KMS-11 (cell line): ENCODE results near the gene CAMTA1.

Source experiments
- H2AFZ ChIP-seq: fragments of 200-600 bp; sonication (generic); 2 replicates; pipeline ENCODE4 v1.6.1; 2016; ENCODE audit warnings: antibody characterized with exemption, mixed run types, low read depth
- H3K27ac ChIP-seq: fragments of 200-600 bp; sonication (generic); 2 replicates; pipeline ENCODE4 v1.6.1; 2016; ENCODE audit warnings: mild to moderate bottlenecking, mixed run types
- H3K27me3 ChIP-seq: fragments of 200-600 bp; sonication (generic); 2 replicates; pipeline ENCODE4 v1.6.1; 2017; ENCODE audit warnings: mild to moderate bottlenecking, low read depth, mixed run types, moderate library complexity; ENCODE audit not compliant: insufficient read depth
- H3K36me3 ChIP-seq: fragments of 200-600 bp; sonication (generic); 2 replicates; pipeline ENCODE4 v1.6.1; 2017; ENCODE audit warnings: mild to moderate bottlenecking, mixed run types; ENCODE audit not compliant: insufficient read depth
- H3K4me1 ChIP-seq: fragments of 200-600 bp; sonication (generic); 2 replicates; pipeline ENCODE4 v1.6.1; 2016; ENCODE audit warnings: mild to moderate bottlenecking, low read depth, mixed run types; ENCODE audit not compliant: poor library complexity, severe bottlenecking
- H3K4me2 ChIP-seq: fragments of 200-600 bp; sonication (generic); 2 replicates; pipeline ENCODE4 v1.7.0; 2016; ENCODE audit warnings: mild to moderate bottlenecking, mixed run types
- H3K4me3 ChIP-seq: fragments of 200-600 bp; sonication (generic); IDR thresholded peaks from 2 replicates; pipeline ENCODE4 v1.6.1; 2017; ENCODE audit warnings: low read depth, low read length, mixed read lengths; ENCODE audit not compliant: insufficient read depth
- H3K79me2 ChIP-seq: fragments of 200-600 bp; sonication (generic); 2 replicates; pipeline ENCODE4 v1.6.1; 2016; ENCODE audit warnings: low read depth, mixed run types; ENCODE audit not compliant: insufficient read depth
- H3K9ac ChIP-seq: fragments of 200-600 bp; sonication (generic); 2 replicates; pipeline ENCODE4 v1.6.1; 2016; ENCODE audit warnings: mild to moderate bottlenecking, mixed run types
- H4K20me1 ChIP-seq: fragments of 200-600 bp; sonication (generic); 2 replicates; pipeline ENCODE4 v1.6.1; 2016; ENCODE audit warnings: mild to moderate bottlenecking, mixed run types; ENCODE audit not compliant: insufficient read depth
- CTCF ChIP-seq: fragments of 200-600 bp; sonication (generic); conservative IDR thresholded peaks from 2 replicates; pipeline ENCODE4 v1.6.1; 2017; ENCODE audit warnings: low read depth, mild to moderate bottlenecking, antibody characterized with exemption, low read length, moderate library complexity, mixed read lengths

Gene CAMTA1

GRCh38 chr1:6909401-6909800 lies 124.1 kb downstream of the CAMTA1 start:
- Histone ChIP-seq H3K4me3 (no peak overlapping the region), H3K27ac (no peak overlapping the region), H3K9ac (no peak overlapping the region), H3K4me2 (no peak overlapping the region), H3K36me3 (no peaks in the 10 kb centered on the region), H3K79me2 (no peaks in the 10 kb centered on the region), H2AFZ (no peak overlapping the region), H4K20me1 (no peaks in the 10 kb centered on the region), H3K27me3 (no peaks in the 10 kb centered on the region), H3K4me1 (peaks cover 7% of the 10 kb centered on the region)
- no peak for TF ChIP-seq CTCF

GRCh38 chr1:6909857-6910256 lies 124.6 kb downstream of the CAMTA1 start:
- H3K36me3 ChIP-seq, result no peaks in the 10 kb centered on the region
- H3K79me2 ChIP-seq, result no peaks in the 10 kb centered on the region
- no peak overlapping the region for H3K4me3 ChIP-seq
- H4K20me1 ChIP-seq, result no peaks in the 10 kb centered on the region
- no peaks in the 10 kb centered on the region for H3K27me3 ChIP-seq
- H3K4me2 ChIP-seq, result no peak overlapping the region
- peaks cover 8% of the 10 kb centered on the region for H3K4me1 ChIP-seq
- no peak for TF ChIP-seq CTCF
- H2AFZ ChIP-seq, result no peak overlapping the region
- no peak overlapping the region for H3K27ac ChIP-seq
- no peak overlapping the region for H3K9ac ChIP-seq

- no peaks in the 10 kb centered on the region for H4K20me1 ChIP-seq
- H3K79me2 ChIP-seq, result no peaks in the 10 kb centered on the region
- no peaks in the 10 kb centered on the region for H3K27me3 ChIP-seq
Observed at GRCh38 chr1:6911021-6911941, 126.0 kb downstream of the CAMTA1 start.

GRCh38 chr1:6911974-6912373 lies 126.7 kb downstream of the CAMTA1 start:
- Histone ChIP-seq H3K79me2 (no peaks in the 10 kb centered on the region), H3K36me3 (no peaks in the 10 kb centered on the region), H3K4me3 (no peak overlapping the region), H2AFZ (no peak overlapping the region), H3K4me1 (peaks cover 22% of the 10 kb centered on the region), H3K27ac (no peak overlapping the region), H3K9ac (no peak overlapping the region), H3K4me2 (no peak overlapping the region), H4K20me1 (no peaks in the 10 kb centered on the region), H3K27me3 (no peaks in the 10 kb centered on the region)
- no peak for TF ChIP-seq CTCF

More at GRCh38 chr1:6911021-6911941, 126.0 kb downstream of the CAMTA1 start:
- Histone ChIP-seq H3K36me3 (no peaks in the 10 kb centered on the region), H2AFZ (no peak overlapping the region), H3K4me1 (peaks cover 22% of the 10 kb centered on the region), H3K4me2 (no peak overlapping the region), H3K27ac (no peak overlapping the region), H3K4me3 (no peak overlapping the region), H3K9ac (no peak overlapping the region)
- TF ChIP-seq CTCF, result no peak
